ENCODE measurements around the gene CEP104. TPM values are rescaled to one million over a fixed set of nuclear protein-coding genes. Genes with fewer than 3 reads are reported as not detected.

CEP104 gene
- total RNA-seq, 1 donor from 2014 or later = 35.1 TPM

DNA sequence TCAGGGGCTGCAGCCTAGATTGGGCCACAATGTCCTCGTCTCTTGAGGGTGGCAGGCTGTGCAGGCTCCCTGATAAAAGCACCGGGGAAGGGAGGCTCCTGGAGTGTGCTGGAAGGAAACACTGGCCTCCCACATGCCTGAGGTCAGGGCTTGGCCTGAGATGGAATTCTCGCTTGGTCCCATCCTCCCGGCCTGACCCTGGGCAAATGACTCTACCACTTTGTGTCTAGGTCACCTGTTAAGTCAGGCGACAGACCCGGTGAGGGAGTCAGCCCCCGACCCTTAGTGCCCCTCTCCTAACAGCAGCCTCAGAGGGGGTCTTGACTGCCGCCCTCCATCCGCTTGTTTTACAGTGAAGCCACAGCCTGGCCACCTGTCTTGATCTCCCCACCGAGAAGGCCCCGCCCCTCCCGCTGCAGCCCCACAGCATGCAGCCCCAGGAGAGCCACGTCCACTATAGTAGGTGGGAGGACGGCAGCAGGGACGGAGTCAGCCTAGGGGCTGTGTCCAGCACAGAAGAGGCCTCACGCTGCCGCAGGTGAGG lies 82.0 kb downstream of the CEP104 start:
- H3K27ac Mint-ChIP-seq (ENCODE audit: unreplicated experiment) = peak overlapping the region; percentile 50
- H3K4me3 Mint-ChIP-seq (ENCODE audit: unreplicated experiment) = no peak overlapping the region
- H3K36me3 Mint-ChIP-seq (ENCODE audit: unreplicated experiment) = peaks cover 5% of the 10 kb centered on the region
- H3K4me1 Mint-ChIP-seq (ENCODE audit: unreplicated experiment) = peaks cover 16% of the 10 kb centered on the region
- no peak for DNase-seq (ENCODE audit: extremely low spot score, unreplicated experiment)
- H3K27me3 Mint-ChIP-seq (ENCODE audit: unreplicated experiment) = no peaks in the 10 kb centered on the region
- TF ChIP-seq, protein P1, sequence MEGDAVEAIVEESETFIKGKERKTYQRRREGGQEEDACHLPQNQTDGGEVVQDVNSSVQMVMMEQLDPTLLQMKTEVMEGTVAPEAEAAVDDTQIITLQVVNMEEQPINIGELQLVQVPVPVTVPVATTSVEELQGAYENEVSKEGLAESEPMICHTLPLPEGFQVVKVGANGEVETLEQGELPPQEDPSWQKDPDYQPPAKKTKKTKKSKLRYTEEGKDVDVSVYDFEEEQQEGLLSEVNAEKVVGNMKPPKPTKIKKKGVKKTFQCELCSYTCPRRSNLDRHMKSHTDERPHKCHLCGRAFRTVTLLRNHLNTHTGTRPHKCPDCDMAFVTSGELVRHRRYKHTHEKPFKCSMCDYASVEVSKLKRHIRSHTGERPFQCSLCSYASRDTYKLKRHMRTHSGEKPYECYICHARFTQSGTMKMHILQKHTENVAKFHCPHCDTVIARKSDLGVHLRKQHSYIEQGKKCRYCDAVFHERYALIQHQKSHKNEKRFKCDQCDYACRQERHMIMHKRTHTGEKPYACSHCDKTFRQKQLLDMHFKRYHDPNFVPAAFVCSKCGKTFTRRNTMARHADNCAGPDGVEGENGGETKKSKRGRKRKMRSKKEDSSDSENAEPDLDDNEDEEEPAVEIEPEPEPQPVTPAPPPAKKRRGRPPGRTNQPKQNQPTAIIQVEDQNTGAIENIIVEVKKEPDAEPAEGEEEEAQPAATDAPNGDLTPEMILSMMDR (IDR thresholded peaks at IDR 0.05) = no peak
- H3K9me3 Mint-ChIP-seq (ENCODE audit: unreplicated experiment) = no peaks in the 10 kb centered on the region

DNA sequence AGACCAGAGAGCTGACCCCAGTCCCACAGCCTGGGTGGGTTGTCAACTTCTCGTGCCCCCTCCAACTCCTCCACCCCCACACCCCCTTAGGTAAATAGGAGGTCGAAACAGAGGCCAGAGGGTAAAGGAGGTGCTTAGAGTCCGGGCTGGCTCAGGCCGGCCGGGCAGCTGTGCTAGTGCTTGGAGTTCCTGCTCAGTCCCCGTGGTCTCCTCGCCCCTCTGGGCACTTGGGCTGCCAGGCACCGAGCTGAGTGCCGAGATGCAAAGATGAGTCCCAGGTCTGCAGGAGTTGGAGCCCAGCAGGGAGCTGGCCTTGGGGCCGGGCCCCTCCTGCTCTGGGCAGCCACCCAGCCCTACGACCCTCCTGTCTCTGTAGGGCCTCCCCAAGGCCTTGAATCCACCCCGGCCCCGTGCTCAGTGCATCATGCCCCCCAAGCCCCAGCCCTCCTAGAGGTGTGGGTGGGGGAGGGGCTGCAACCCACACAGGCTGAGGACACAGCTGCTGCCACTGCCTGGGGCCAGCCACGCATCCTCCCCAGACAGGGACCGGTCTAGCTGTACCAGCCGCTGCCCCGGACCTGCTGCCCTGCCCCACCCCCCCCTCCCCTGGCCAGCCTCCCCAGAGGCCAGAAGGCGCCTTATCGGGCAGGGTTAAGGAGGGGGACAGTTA lies 82.6 kb downstream of the CEP104 start:
- Mint-ChIP-seq H3K27me3 (ENCODE audit: unreplicated experiment) (no peaks in the 10 kb centered on the region), H3K27ac (ENCODE audit: unreplicated experiment) (no peak overlapping the region), H3K4me1 (ENCODE audit: unreplicated experiment) (peaks cover 16% of the 10 kb centered on the region), H3K4me3 (ENCODE audit: unreplicated experiment) (no peak overlapping the region), H3K36me3 (ENCODE audit: unreplicated experiment) (no peaks in the 10 kb centered on the region), H3K9me3 (ENCODE audit: unreplicated experiment) (no peaks in the 10 kb centered on the region)
- TF ChIP-seq, protein P1 (IDR thresholded peaks at IDR 0.05) = no peak
- no peak for DNase-seq (ENCODE audit: extremely low spot score, unreplicated experiment)

DNA sequence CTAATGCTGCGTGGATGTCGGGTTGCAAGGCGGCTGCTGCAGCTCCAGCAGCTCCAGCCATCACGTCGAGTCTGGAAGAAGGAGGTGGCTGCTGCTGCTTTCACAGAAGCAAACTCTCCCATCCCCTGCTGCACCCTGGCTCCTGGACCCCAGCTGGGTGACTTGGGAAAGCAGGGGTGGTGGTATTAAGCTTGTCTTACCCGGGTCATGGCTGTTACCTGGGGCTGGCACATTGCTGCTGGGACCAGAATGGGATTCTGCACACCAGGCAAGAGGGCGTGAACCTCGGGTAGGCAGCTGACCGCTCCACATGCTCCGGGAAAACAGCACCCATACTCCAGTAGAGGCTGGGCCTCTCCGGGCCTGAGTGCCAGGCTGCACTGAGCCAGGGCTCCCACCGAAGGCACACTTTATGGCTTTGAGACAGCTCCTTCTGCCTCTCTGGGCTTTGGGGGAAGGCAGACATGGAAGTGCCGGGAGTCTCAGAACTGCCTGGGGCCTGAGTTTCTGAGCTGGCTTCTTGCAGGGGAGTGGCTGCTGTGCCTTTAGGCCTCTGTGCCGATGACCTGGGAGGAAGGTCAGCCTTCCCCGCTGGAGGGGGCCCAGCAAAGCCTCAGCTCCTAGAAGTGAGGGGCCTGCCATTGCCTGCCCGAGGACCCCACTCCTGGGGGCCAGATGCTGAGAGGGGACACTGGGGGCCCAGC lies 83.3 kb downstream of the CEP104 start:
- Mint-ChIP-seq H3K9me3 (ENCODE audit: unreplicated experiment) (no peaks in the 10 kb centered on the region), H3K27me3 (ENCODE audit: unreplicated experiment) (no peaks in the 10 kb centered on the region), H3K4me3 (ENCODE audit: unreplicated experiment) (no peak overlapping the region), H3K4me1 (ENCODE audit: unreplicated experiment) (peaks cover 16% of the 10 kb centered on the region), H3K27ac (ENCODE audit: unreplicated experiment) (no peak overlapping the region), H3K36me3 (ENCODE audit: unreplicated experiment) (no peaks in the 10 kb centered on the region)
- TF ChIP-seq, protein P1 (IDR thresholded peaks at IDR 0.05) = no peak
- no peak for DNase-seq (ENCODE audit: extremely low spot score, unreplicated experiment)

DNA sequence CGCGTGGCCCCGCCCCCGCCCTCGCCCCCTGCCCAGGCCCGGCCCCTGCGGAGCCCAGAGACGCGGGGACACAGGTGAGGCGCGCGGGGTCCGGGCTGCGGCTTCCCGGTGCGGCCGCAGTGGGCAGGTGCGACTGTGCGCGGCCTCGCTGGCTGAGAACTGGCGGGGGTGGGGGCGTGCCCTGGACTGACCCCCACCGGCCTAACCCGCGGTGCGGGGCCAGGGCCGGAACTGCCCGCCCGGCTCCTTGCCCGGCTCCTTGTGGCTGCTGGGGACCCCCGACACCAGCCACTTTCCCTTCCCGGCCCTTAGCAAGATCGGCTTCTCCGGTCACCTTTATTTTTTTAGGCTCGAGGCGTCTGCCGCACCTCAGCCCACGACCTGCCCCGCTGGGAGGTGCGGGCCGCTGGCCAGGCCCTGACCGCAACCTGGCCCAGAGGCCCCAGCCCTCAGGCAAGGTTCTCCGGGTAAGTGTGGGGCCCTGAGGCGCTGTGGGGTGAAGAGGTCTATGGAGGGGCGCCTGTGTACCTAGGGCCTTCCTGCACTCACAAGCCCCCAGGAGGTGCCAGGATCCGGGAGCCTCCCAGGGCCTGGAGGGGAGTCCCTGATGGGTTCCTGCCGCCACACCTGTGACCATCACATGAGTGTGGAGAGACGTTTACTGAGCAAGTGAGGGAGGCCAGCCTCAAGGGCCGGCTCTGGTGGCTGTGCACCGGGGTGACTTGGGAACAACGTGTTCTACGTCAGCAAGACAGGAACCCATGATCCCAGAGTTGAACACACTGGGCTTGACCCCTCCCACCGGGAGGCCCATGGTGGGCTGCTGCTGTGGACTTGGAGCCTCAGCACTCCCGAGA lies 84.1 kb downstream of the CEP104 start, which contains the start of gene SMIM1:
Gene SMIM1 (plus strand): TSS at position 35 of the 857 bp plus-strand sequence. CDS start 2,625 bp downstream, outside the sequence.
- DNase-seq (ENCODE audit: extremely low spot score, unreplicated experiment) = no peak
- peaks cover 16% of the 10 kb centered on the region for H3K4me1 Mint-ChIP-seq (ENCODE audit: unreplicated experiment)
- peak within 1 kb of the TSS; percentile 57 for H3K4me3 Mint-ChIP-seq (ENCODE audit: unreplicated experiment)
- H3K27me3 Mint-ChIP-seq (ENCODE audit: unreplicated experiment) = no peaks in the 10 kb centered on the region
- H3K27ac Mint-ChIP-seq (ENCODE audit: unreplicated experiment) = no peak within 1 kb of the TSS
- TF ChIP-seq, protein P1 (IDR thresholded peaks at IDR 0.05) = no peak
- no peaks in the 10 kb centered on the region for H3K36me3 Mint-ChIP-seq (ENCODE audit: unreplicated experiment)
- H3K9me3 Mint-ChIP-seq (ENCODE audit: unreplicated experiment) = no peaks in the 10 kb centered on the region

All from osteocyte (in vitro differentiated cells).